Activated CD4-positive, alpha-beta T cell treated with anti-CD3 and anti-CD28 coated beads, Interleukin-2, amount 50 U/mL, for 48 hours (primary cell): ENCODE measurements around the gene ETV6.

Source experiments
- DNase-seq, 2 experiments: peaks; one replicate each; pipeline ENCODE4 v3.0.0-alpha.2; 2020

ETV6 gene

GRCh38 chr12:11870041-11870451 lies 220.6 kb downstream of the ETV6 start:
- DNase-seq = no peak

- no peak for DNase-seq
Observed at GRCh38 chr12:11872055-11872454, 222.6 kb downstream of the ETV6 start.

- peak; percentile 13 to 29 for DNase-seq
Observed at GRCh38 chr12:11875414-11875935, 226.0 kb downstream of the ETV6 start.

GRCh38 chr12:11876307-11876706 lies 226.8 kb downstream of the ETV6 start:
- no peak for DNase-seq

- no peak for DNase-seq
Observed at GRCh38 chr12:11877102-11877826, 227.8 kb downstream of the ETV6 start.

- DNase-seq = peak in 1 of 2 experiments; percentile 26
Observed at GRCh38 chr12:11877869-11878780, 228.7 kb downstream of the ETV6 start.

- DNase-seq = no peak
Observed at GRCh38 chr12:11879306-11879705, 229.8 kb downstream of the ETV6 start.

GRCh38 chr12:11880381-11880780 lies 230.9 kb downstream of the ETV6 start:
- no peak for DNase-seq

- DNase-seq = no peak
Observed at GRCh38 chr12:11881835-11882234, 232.4 kb downstream of the ETV6 start.

GRCh38 chr12:11882301-11883019 lies 233.0 kb downstream of the ETV6 start:
- no peak for DNase-seq

GRCh38 chr12:11884116-11884515 lies 234.6 kb downstream of the ETV6 start:
- no peak for DNase-seq

GRCh38 chr12:11884706-11885105 lies 235.2 kb downstream of the ETV6 start:
- no peak for DNase-seq

- no peak for DNase-seq
Observed at GRCh38 chr12:11885261-11886038, 236.0 kb downstream of the ETV6 start.

GRCh38 chr12:11886339-11886738 lies 236.9 kb downstream of the ETV6 start:
- no peak for DNase-seq

- no peak for DNase-seq
Observed at GRCh38 chr12:11888029-11888428, 238.6 kb downstream of the ETV6 start.

GRCh38 chr12:11891346-11891745 lies 241.9 kb downstream of the ETV6 start:
- DNase-seq = no peak

- DNase-seq = no peak
Observed at GRCh38 chr12:11891754-11892386, 242.4 kb downstream of the ETV6 start.

GRCh38 chr12:11893998-11894397 lies 244.5 kb downstream of the ETV6 start:
- no peak for DNase-seq

- DNase-seq = no peak
Observed at GRCh38 chr12:11894890-11895289, 245.4 kb downstream of the ETV6 start.

GRCh38 chr12:11895421-11896078 lies 246.1 kb downstream of the ETV6 start:
- DNase-seq = no peak

- DNase-seq = no peak
Observed at GRCh38 chr12:11896417-11896929, 247.0 kb downstream of the ETV6 start.
